Measurements from ENCODE around the gene RPS2. TPM values are rescaled to one million over a fixed set of nuclear protein-coding genes. Genes with fewer than 3 reads are reported as not detected.

Gene RPS2
- total and polyA plus RNA-seq, 4 experiments from 2014 or later, result 2,828 to 6,826 (median 4,638) TPM

- peaks cover 0 to 2% (median 0%) of the 10 kb centered on the region in 8 donors for H3K9me3 Mint-ChIP-seq
- H3K27ac ChIP-seq (ENCODE audit: low read depth, low read length), result no peak overlapping the region
- ChIA-PET CTCF (ENCODE audit: partially characterized antibody) (interaction anchor here (0.6 kb wide), 1 partner anchor 35 kb away, joined by 3 read pairs; no protein-coding TSS in a partner anchor), POLR2A (ENCODE audit: partially characterized antibody) (interaction anchor here (0.8 to 4.7 kb wide), 5 partner anchors 9 to 630 kb away, joined by 3 to 40 read pairs (median 6); partner anchors contain the start of genes RPS2 and TRAF7)
- no peaks in the 10 kb centered on the region for H3K9me3 ChIP-seq (ENCODE audit: control insufficient read depth in 1 of 2, low read length in 2 of 2)
- H3K27me3 ChIP-seq (ENCODE audit: insufficient read depth, low read length), result peaks cover 20% of the 10 kb centered on the region
- DNase-seq, result no peak
- peaks cover 3 to 11% (median 6%) of the 10 kb centered on the region in 4 donors for H3K4me1 Mint-ChIP-seq
- H3K4me3 Mint-ChIP-seq, result no peak overlapping the region
- H3K4me1 ChIP-seq (ENCODE audit: insufficient read depth, low read length), result peaks cover 14% of the 10 kb centered on the region
- no peak overlapping the region for H3K27ac Mint-ChIP-seq
- peaks cover 32% of the 10 kb centered on the region for H3K36me3 ChIP-seq (ENCODE audit: insufficient read depth, low read length)
- H3K36me3 Mint-ChIP-seq, result peaks cover 25 to 27% of the 10 kb centered on the region in 2 donors
- intact Hi-C loops (cut with micrococcal nuclease), result no loop called here
- peaks cover 8 to 10% of the 10 kb centered on the region in 2 donors for H3K27me3 Mint-ChIP-seq
- H3K4me3 ChIP-seq (ENCODE audit: low read length in 2 of 2), result no peak overlapping the region
Observed at GRCh38 chr16:1976951-1977874, 12.6 kb upstream of the RPS2 start.

- H3K27me3 ChIP-seq (ENCODE audit: insufficient read depth, low read length), result peaks cover 11% of the 10 kb centered on the region
- H3K27ac ChIP-seq (ENCODE audit: low read depth, low read length), result no peak overlapping the region
- DNase-seq, result no peak
- Mint-ChIP-seq H3K27ac (no peak overlapping the region), H3K27me3 (peaks cover 4 to 6% of the 10 kb centered on the region in 2 donors), H3K36me3 (peaks cover 27 to 33% of the 10 kb centered on the region in 2 donors), H3K9me3 (peaks cover 0 to 3% (median 0%) of the 10 kb centered on the region in 8 donors), H3K4me3 (no peak overlapping the region), H3K4me1 (peaks cover 8 to 17% (median 13%) of the 10 kb centered on the region in 4 donors)
- intact Hi-C loops (cut with micrococcal nuclease), result no loop called here
- peaks cover 32% of the 10 kb centered on the region for H3K36me3 ChIP-seq (ENCODE audit: insufficient read depth, low read length)
- H3K4me1 ChIP-seq (ENCODE audit: insufficient read depth, low read length), result peaks cover 18% of the 10 kb centered on the region
- CTCF ChIA-PET (ENCODE audit: partially characterized antibody), result no interaction called here
- no peaks in the 10 kb centered on the region for H3K9me3 ChIP-seq (ENCODE audit: control insufficient read depth in 1 of 2, low read length in 2 of 2)
- no peak overlapping the region for H3K4me3 ChIP-seq (ENCODE audit: low read length in 2 of 2)
- POLR2A ChIA-PET (ENCODE audit: partially characterized antibody), result interaction anchor here (0.8 to 4.7 kb wide), 2 partner anchors 12 to 629 kb away, joined by 3 to 40 read pairs; partner anchors contain the start of gene RPS2
Observed at GRCh38 chr16:1976216-1976520, 11.5 kb upstream of the RPS2 start.

GRCh38 chr16:1975432-1976215 is 11.0 kb upstream of the RPS2 start:
- intact Hi-C loops (cut with micrococcal nuclease), result no loop called here
- H3K4me1 Mint-ChIP-seq, result peaks cover 8 to 22% (median 16%) of the 10 kb centered on the region in 4 donors
- POLR2A ChIA-PET (ENCODE audit: partially characterized antibody), result interaction anchor here (1.0 to 4.7 kb wide), 2 partner anchors 11 to 15 kb away, joined by 3 to 40 read pairs; partner anchors contain the start of gene RPS2
- peaks cover 0 to 3% (median 0%) of the 10 kb centered on the region in 8 donors for H3K9me3 Mint-ChIP-seq
- H3K9me3 ChIP-seq (ENCODE audit: control insufficient read depth in 1 of 2, low read length in 2 of 2), result no peaks in the 10 kb centered on the region
- no peak for DNase-seq
- H3K27me3 Mint-ChIP-seq, result peaks cover 0 to 5% of the 10 kb centered on the region in 2 donors
- H3K27ac Mint-ChIP-seq, result no peak overlapping the region
- no peak overlapping the region for H3K4me3 Mint-ChIP-seq
- CTCF ChIA-PET (ENCODE audit: partially characterized antibody), result no interaction called here
- H3K36me3 Mint-ChIP-seq, result peaks cover 27 to 33% of the 10 kb centered on the region in 2 donors
- peaks cover 5% of the 10 kb centered on the region for H3K27me3 ChIP-seq (ENCODE audit: insufficient read depth, low read length)
- no peak overlapping the region for H3K4me3 ChIP-seq (ENCODE audit: low read length in 2 of 2)
- H3K27ac ChIP-seq (ENCODE audit: low read depth, low read length), result no peak overlapping the region
- H3K4me1 ChIP-seq (ENCODE audit: insufficient read depth, low read length), result peaks cover 23% of the 10 kb centered on the region
- peaks cover 32% of the 10 kb centered on the region for H3K36me3 ChIP-seq (ENCODE audit: insufficient read depth, low read length)

GRCh38 chr16:1974157-1975070 is 9.8 kb upstream of the RPS2 start:
- Mint-ChIP-seq H3K27ac (peak overlapping the region in 2 of 7 donors; percentile 35 to 76), H3K27me3 (peaks cover 0 to 5% of the 10 kb centered on the region in 2 donors), H3K36me3 (peaks cover 27 to 33% of the 10 kb centered on the region in 2 donors), H3K4me3 (peak overlapping the region in 4 of 8 donors; percentile 12 to 31 (median 30)), H3K4me1 (peaks cover 8 to 22% (median 16%) of the 10 kb centered on the region in 4 donors), H3K9me3 (peaks cover 0 to 3% (median 0%) of the 10 kb centered on the region in 8 donors)
- CTCF ChIA-PET (ENCODE audit: partially characterized antibody), result no interaction called here
- Histone ChIP-seq H3K4me1 (ENCODE audit: insufficient read depth, low read length) (peaks cover 27% of the 10 kb centered on the region), H3K36me3 (ENCODE audit: insufficient read depth, low read length) (peaks cover 32% of the 10 kb centered on the region), H3K27ac (ENCODE audit: low read depth, low read length) (no peak overlapping the region), H3K4me3 (ENCODE audit: low read length in 2 of 2) (no peak overlapping the region), H3K27me3 (ENCODE audit: insufficient read depth, low read length) (no peaks in the 10 kb centered on the region), H3K9me3 (ENCODE audit: control insufficient read depth in 1 of 2, low read length in 2 of 2) (no peaks in the 10 kb centered on the region)
- peak in 1 of 5 donors; percentile 36 for DNase-seq
- intact Hi-C loops (cut with micrococcal nuclease), result loop anchor here (5.0 kb wide), 2 partner anchors 233 to 1337 kb away; partner anchors contain the start of genes METTL26 and MLST8
- POLR2A ChIA-PET (ENCODE audit: partially characterized antibody), result interaction anchor here (1.0 to 4.7 kb wide), 4 partner anchors 9 to 31 kb away, joined by 3 to 40 read pairs (median 6); partner anchors contain the start of genes MSRB1 and RPS2

- CTCF ChIA-PET (ENCODE audit: partially characterized antibody), result no interaction called here
- H3K27ac Mint-ChIP-seq, result peak overlapping the region in 1 of 7 donors; percentile 76
- H3K27me3 Mint-ChIP-seq, result peaks cover 0 to 5% of the 10 kb centered on the region in 2 donors
- peaks cover 0 to 3% (median 0%) of the 10 kb centered on the region in 8 donors for H3K9me3 Mint-ChIP-seq
- intact Hi-C loops (cut with micrococcal nuclease), result loop anchor here (2.0 to 5.0 kb wide), 3 partner anchors 17 to 1336 kb away; partner anchors contain the start of genes METTL26 and MLST8
- POLR2A ChIA-PET (ENCODE audit: partially characterized antibody), result interaction anchor here (1.3 to 1.5 kb wide), 2 partner anchors 9 to 30 kb away, joined by 4 to 8 read pairs; partner anchors contain the start of genes MSRB1 and RPS2
- no peaks in the 10 kb centered on the region for H3K9me3 ChIP-seq (ENCODE audit: control insufficient read depth in 1 of 2, low read length in 2 of 2)
- H3K36me3 Mint-ChIP-seq, result peaks cover 27 to 33% of the 10 kb centered on the region in 2 donors
- H3K36me3 ChIP-seq (ENCODE audit: insufficient read depth, low read length), result peaks cover 32% of the 10 kb centered on the region
- H3K27ac ChIP-seq (ENCODE audit: low read depth, low read length), result no peak overlapping the region
- H3K27me3 ChIP-seq (ENCODE audit: insufficient read depth, low read length), result no peaks in the 10 kb centered on the region
- no peak overlapping the region for H3K4me3 ChIP-seq (ENCODE audit: low read length in 2 of 2)
- peak in 1 of 5 donors; percentile 37 for DNase-seq
- H3K4me1 Mint-ChIP-seq, result peaks cover 8 to 22% (median 16%) of the 10 kb centered on the region in 4 donors
- H3K4me1 ChIP-seq (ENCODE audit: insufficient read depth, low read length), result peaks cover 27% of the 10 kb centered on the region
- peak overlapping the region in 2 of 8 donors; percentile 12 to 13 for H3K4me3 Mint-ChIP-seq
Observed at GRCh38 chr16:1973461-1974156, 9.0 kb upstream of the RPS2 start.

Data from CD4-positive, alpha-beta memory T cell (primary cell).